ENCODE measurements around the gene SF3A1.

- TF ChIP-seq SPI1 (IDR thresholded peaks at IDR 0.05; ENCODE audit: borderline replicate concordance, low read depth, low read length) (no peak), ZNF324 (CRISPR knock-in tag; IDR thresholded peaks at IDR 0.05) (no peak), ZHX1 (conservative IDR thresholded peaks at IDR 0.05; ENCODE audit: low read length) (no peak), YY1 (IDR thresholded peaks at IDR 0.05; ENCODE audit: borderline replicate concordance in 1 of 3, control insufficient read depth in 1 of 3, extremely low read depth in 1 of 3, insufficient read depth in 3 of 3, insufficient read length in 1 of 3, insufficient replicate concordance in 2 of 3, low read depth in 1 of 3, low read length in 2 of 3) (no peak), SIN3B (IDR thresholded peaks at IDR 0.05; ENCODE audit: low read depth) (no peak), ELF1 (tag; IDR thresholded peaks at IDR 0.05) (no peak), SMARCC2 (IDR thresholded peaks at IDR 0.05; ENCODE audit: low read depth) (no peak)
- TF ChIP-seq, protein P1, sequence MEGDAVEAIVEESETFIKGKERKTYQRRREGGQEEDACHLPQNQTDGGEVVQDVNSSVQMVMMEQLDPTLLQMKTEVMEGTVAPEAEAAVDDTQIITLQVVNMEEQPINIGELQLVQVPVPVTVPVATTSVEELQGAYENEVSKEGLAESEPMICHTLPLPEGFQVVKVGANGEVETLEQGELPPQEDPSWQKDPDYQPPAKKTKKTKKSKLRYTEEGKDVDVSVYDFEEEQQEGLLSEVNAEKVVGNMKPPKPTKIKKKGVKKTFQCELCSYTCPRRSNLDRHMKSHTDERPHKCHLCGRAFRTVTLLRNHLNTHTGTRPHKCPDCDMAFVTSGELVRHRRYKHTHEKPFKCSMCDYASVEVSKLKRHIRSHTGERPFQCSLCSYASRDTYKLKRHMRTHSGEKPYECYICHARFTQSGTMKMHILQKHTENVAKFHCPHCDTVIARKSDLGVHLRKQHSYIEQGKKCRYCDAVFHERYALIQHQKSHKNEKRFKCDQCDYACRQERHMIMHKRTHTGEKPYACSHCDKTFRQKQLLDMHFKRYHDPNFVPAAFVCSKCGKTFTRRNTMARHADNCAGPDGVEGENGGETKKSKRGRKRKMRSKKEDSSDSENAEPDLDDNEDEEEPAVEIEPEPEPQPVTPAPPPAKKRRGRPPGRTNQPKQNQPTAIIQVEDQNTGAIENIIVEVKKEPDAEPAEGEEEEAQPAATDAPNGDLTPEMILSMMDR (IDR thresholded peaks at IDR 0.05 in 2 of 3, conservative IDR thresholded peaks at IDR 0.05 in 1 of 3; ENCODE audit: insufficient read depth in 2 of 3, low read depth in 1 of 3, low read length in 3 of 3): no peak
- TF ChIP-seq, protein P2, sequence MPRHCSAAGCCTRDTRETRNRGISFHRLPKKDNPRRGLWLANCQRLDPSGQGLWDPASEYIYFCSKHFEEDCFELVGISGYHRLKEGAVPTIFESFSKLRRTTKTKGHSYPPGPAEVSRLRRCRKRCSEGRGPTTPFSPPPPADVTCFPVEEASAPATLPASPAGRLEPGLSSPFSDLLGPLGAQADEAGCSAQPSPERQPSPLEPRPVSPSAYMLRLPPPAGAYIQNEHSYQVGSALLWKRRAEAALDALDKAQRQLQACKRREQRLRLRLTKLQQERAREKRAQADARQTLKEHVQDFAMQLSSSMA (CRISPR knock-in tag; IDR thresholded peaks at IDR 0.05): no peak
Measured at GRCh38 chr22:30340911-30341685, 15.6 kb downstream of the SF3A1 start.

Measured in K562 (cell line).